H1 (cell line): ENCODE results near the gene EWSR1. TPM values are rescaled to one million over a fixed set of nuclear protein-coding genes. Genes with fewer than 3 reads are reported as not detected.
A peak's percentile ranks its signal among the peaks of the same experiment; 100 is the strongest.

Experiments used
- CTCF ChIA-PET: fragments of 300-600 bp; sonication (Branson Sonifier 250); formaldehyde crosslinking; loops from one replicate; lab custom pipeline; 2021; ENCODE audit not compliant: partially characterized antibody; lab: Charles Lee
- POLR2A ChIA-PET: fragments of 300-600 bp; sonication (Branson Sonifier 250); formaldehyde crosslinking; loops from one replicate; lab custom pipeline; 2021; ENCODE audit warnings: inconsistent platforms; ENCODE audit not compliant: partially characterized antibody; lab: Charles Lee
- DNase-seq, 2 experiments: peaks; one replicate each; pipeline versions ENCODE4 v3.0.0 to v3.0.0-alpha.2; 2010 to 2022; ENCODE audit warnings: low spot score in 2 of 2, low read depth in 1 of 2, mixed read lengths in 1 of 2
- FAIRE-seq: peaks from 2 replicates; lab custom pipeline; 2011; peaks lifted over from hg19 to GRCh38; lab: Jason Lieb, UNC
- H2AFZ ChIP-seq: 2 replicates; pipeline ENCODE4 v1.8.1; 2012; ENCODE audit warnings: low read length, inconsistent platforms
- H2AK5ac ChIP-seq: 2 replicates; pipeline ENCODE4 v1.6.1; 2013; ENCODE audit warnings: low read depth, low read length
- H2BK120ac ChIP-seq: replicated peaks from 2 replicates; pipeline ENCODE3; 2013; ENCODE audit warnings: low read depth, low read length, inconsistent platforms
- H2BK12ac ChIP-seq: 2 replicates; pipeline ENCODE4 v1.6.1; 2013; ENCODE audit warnings: low read depth, low read length
- H2BK15ac ChIP-seq: 2 replicates; pipeline ENCODE4 v1.6.1; 2013; ENCODE audit warnings: low read length
- H2BK20ac ChIP-seq: 2 replicates; pipeline ENCODE4 v1.6.1; 2013; ENCODE audit warnings: low read length
- H2BK5ac ChIP-seq: 2 replicates; pipeline ENCODE4 v1.6.1; 2013; ENCODE audit warnings: low read depth, low read length
- H3K14ac ChIP-seq: 2 replicates; pipeline ENCODE4 v1.6.1; 2013; ENCODE audit warnings: inconsistent platforms; ENCODE audit not compliant: insufficient read length
- H3K18ac ChIP-seq: 2 replicates; pipeline ENCODE4 v1.6.1; 2013; ENCODE audit warnings: low read length; ENCODE audit errors: extremely low read depth
- H3K23ac ChIP-seq: 2 replicates; pipeline ENCODE4 v1.6.1; 2013; ENCODE audit warnings: inconsistent platforms; ENCODE audit not compliant: insufficient read length
- H3K23me2 ChIP-seq: 2 replicates; pipeline ENCODE4 v1.6.1; 2013; ENCODE audit warnings: low read depth, low read length
- H3K27ac ChIP-seq: 2 replicates; pipeline ENCODE4 v1.6.1; 2011; ENCODE audit warnings: low read depth, low read length, inconsistent platforms
- H3K27me3 ChIP-seq, 4 experiments: replicated peaks in 1 of 4; 1 replicate in 1 of 4; 2 replicates in 3 of 4; pipeline versions ENCODE4 v1.6.1 to v1.8.1; 2011 to 2013; ENCODE audit warnings: low read length in 3 of 4, mild to moderate bottlenecking in 3 of 4, inconsistent platforms in 2 of 4, mixed read lengths in 2 of 4, moderate library complexity in 1 of 4; ENCODE audit not compliant: control insufficient read depth in 3 of 4, insufficient read depth in 3 of 4; ENCODE audit errors: extremely low read depth in 1 of 4
- H3K36me3 ChIP-seq, 4 experiments: 2 replicates each; pipeline versions ENCODE4 v1.6.1 to v1.8.1; 2011 to 2013; ENCODE audit warnings: mild to moderate bottlenecking in 4 of 4, low read length in 3 of 4, moderate library complexity in 2 of 4, control low read depth in 1 of 4, inconsistent platforms in 1 of 4; ENCODE audit not compliant: insufficient read depth in 4 of 4, control insufficient read depth in 2 of 4
- H3K4ac ChIP-seq: replicated peaks from 2 replicates; pipeline ENCODE3; 2013; ENCODE audit warnings: low read length, low read depth, mixed read lengths, inconsistent platforms; ENCODE audit not compliant: insufficient read length
- H3K4me1 ChIP-seq, 4 experiments: replicated peaks in 1 of 4; 1 replicate in 1 of 4; 2 replicates in 3 of 4; pipeline versions ENCODE4 v1.6.1 to v1.8.1; 2011 to 2013; ENCODE audit warnings: low read length in 3 of 4, inconsistent platforms in 2 of 4, mixed read lengths in 1 of 4; ENCODE audit not compliant: insufficient read depth in 4 of 4, control insufficient read depth in 3 of 4
- H3K4me2 ChIP-seq, 2 experiments: 2 replicates each; pipeline versions ENCODE4 v1.6.1 to v1.8.1; 2011 to 2013; ENCODE audit warnings: low read depth in 2 of 2, low read length in 2 of 2, control low read depth in 1 of 2, inconsistent platforms in 1 of 2, mild to moderate bottlenecking in 1 of 2; ENCODE audit not compliant: insufficient read depth in 1 of 2
- H3K4me3 ChIP-seq, 4 experiments: fragments of 200-600, 300-600 bp in 1 of 4; sonication (generic), shearing (Covaris generic), sonication (Bioruptor Twin) in 1 of 4; 2 replicates each; pipeline versions ENCODE4 v1.5.1 to v1.8.1; 2011 to 2016; ENCODE audit warnings: low read length in 4 of 4, low read depth in 3 of 4, control low read depth in 2 of 4, inconsistent platforms in 2 of 4, mild to moderate bottlenecking in 2 of 4, mixed read lengths in 1 of 4, moderate library complexity in 1 of 4; ENCODE audit not compliant: insufficient read depth in 2 of 4; ENCODE audit errors: extremely low read depth in 1 of 4
- H3K56ac ChIP-seq: replicated peaks from 2 replicates; pipeline ENCODE3; 2013; ENCODE audit warnings: low read depth, mild to moderate bottlenecking, mixed read lengths, low read length, inconsistent platforms; ENCODE audit not compliant: insufficient read length
- H3K79me1 ChIP-seq: 2 replicates; pipeline ENCODE4 v1.6.1; 2013; ENCODE audit warnings: low read depth, low read length, control low read depth
- H3K79me2 ChIP-seq, 2 experiments: 2 replicates each; pipeline versions ENCODE4 v1.6.1 to v1.8.1; 2012 to 2013; ENCODE audit warnings: low read length in 2 of 2, mild to moderate bottlenecking in 2 of 2, inconsistent platforms in 1 of 2; ENCODE audit not compliant: insufficient read depth in 2 of 2, control insufficient read depth in 1 of 2
- H3K9ac ChIP-seq, 4 experiments: replicated peaks in 1 of 4; 1 replicate in 1 of 4; 2 replicates in 3 of 4; pipeline versions ENCODE4 v1.6.1 to v1.8.1; 2011 to 2013; ENCODE audit warnings: low read depth in 3 of 4, low read length in 3 of 4, control low read depth in 2 of 4, mild to moderate bottlenecking in 2 of 4, moderate library complexity in 2 of 4, inconsistent platforms in 1 of 4; ENCODE audit errors: extremely low read depth in 1 of 4
- H3K9me3 ChIP-seq, 2 experiments: 2 replicates each; pipeline versions ENCODE4 v1.6.1 to v1.8.1; 2012 to 2013; ENCODE audit warnings: mild to moderate bottlenecking in 2 of 2, moderate library complexity in 2 of 2, control low read depth in 1 of 2, inconsistent platforms in 1 of 2, low read depth in 1 of 2, low read length in 1 of 2, mixed read lengths in 1 of 2; ENCODE audit not compliant: insufficient read depth in 2 of 2
- H4K20me1 ChIP-seq, 2 experiments: replicated peaks in 1 of 2; 2 replicates each; pipeline versions ENCODE3 to v1.8.1; 2011 to 2013; ENCODE audit warnings: inconsistent platforms in 2 of 2, low read length in 2 of 2, mild to moderate bottlenecking in 1 of 2; ENCODE audit not compliant: insufficient read depth in 2 of 2, control insufficient read depth in 1 of 2
- H4K5ac ChIP-seq: 2 replicates; pipeline ENCODE4 v1.6.1; 2013; ENCODE audit warnings: low read length, low read depth, mixed read lengths, inconsistent platforms; ENCODE audit not compliant: insufficient read length
- H4K8ac ChIP-seq: 2 replicates; pipeline ENCODE4 v1.8.0; 2013; ENCODE audit warnings: mild to moderate bottlenecking, moderate library complexity, low read length, inconsistent platforms; ENCODE audit not compliant: insufficient read depth; ENCODE audit errors: extremely low read depth
- H4K91ac ChIP-seq: replicated peaks from 2 replicates; pipeline ENCODE3; 2013; ENCODE audit warnings: low read length, mixed read lengths, inconsistent platforms; ENCODE audit not compliant: insufficient read length
- ASH2L ChIP-seq: fragments of 200-600, 300-600 bp; sonication (generic); IDR thresholded peaks from one replicate; pipeline ENCODE4 v1.7.1; 2017; ENCODE audit warnings: low read length
- POU5F1 ChIP-seq: IDR thresholded peaks from 2 replicates; pipeline ENCODE4 v1.6.1; 2011; ENCODE audit warnings: low read depth, mild to moderate bottlenecking, low read length, moderate library complexity
- WGBS, 2 experiments: shearing (Covaris generic) in 1 of 2; methylation state at CpG; one replicate each; pipeline versions ENCODE4 v1.1.6 to v1.1.7; 2013 to 2015; ENCODE audit warnings: low lambda C conversion rate in 2 of 2, mixed read lengths in 2 of 2, inconsistent platforms in 1 of 2, low coverage in 1 of 2, missing lambda C conversion rate in 1 of 2; ENCODE audit not compliant: insufficient replicate concordance in 2 of 2, insufficient coverage in 1 of 2, insufficient read length in 1 of 2; ENCODE audit errors: extremely low coverage in 1 of 2, missing lambda C conversion rate in 1 of 2; 5-methylcytosine and 5-hydroxymethylcytosine counted together
- polyA plus RNA-seq, 7 experiments: library from polyadenylated mRNA; depleted of rRNA in 3 of 7; stranded (reverse) in 5 of 7; unstranded in 2 of 7; fragments of >200 nt in 5 of 7; fragments of 200-250 nt in 2 of 7; gene quantifications; 1 replicate in 5 of 7; 2 replicates in 1 of 7; 4 replicates in 1 of 7; pipeline versions ENCODE4 v1.2.1 to v1.2.3, GENCODE V29; 2011 to 2013; ENCODE audit warnings: missing spikeins in 2 of 7, mixed read lengths in 2 of 7
- total RNA-seq: library from RNA; stranded (reverse); fragmentation: NEBNext Ultra II Directional; extraction: Animal tissue kit (Norgen Biotek cat#: 25700); gene quantifications from 2 replicates; pipeline ENCODE4 v1.2.1, GENCODE V29; 2021

EWSR1 gene
- total and polyA plus RNA-seq, 2 of the 8 experiments (the other 6 are each of a cell fraction or from before 2014, with no cell fraction given): 387 to 930 TPM

GRCh38 chr22:29265305-29265704 lies 2.8 kb upstream of the EWSR1 start:
- Histone ChIP-seq H3K79me2 (peaks cover 18 to 40% of the 10 kb centered on the region in 2 experiments), H3K27ac (no peak overlapping the region), H2BK12ac (no peak overlapping the region), H4K8ac (peak overlapping the region; percentile 76; the same call in 1 of the 2 replicates), H3K4ac (no peak overlapping the region), H2BK15ac (no peak overlapping the region), H3K4me1 (peaks cover 5 to 18% (median 9%) of the 10 kb centered on the region in 4 experiments; a peak in 6 of 7 replicates), H3K56ac (no peak overlapping the region), H3K9ac (no peak overlapping the region), H2BK120ac (no peak overlapping the region), H3K4me3 (no peak overlapping the region), H2BK5ac (no peak overlapping the region), H3K18ac (no peak overlapping the region), H3K9me3 (no peaks in the 10 kb centered on the region), H3K79me1 (peaks cover 11% of the 10 kb centered on the region), H4K20me1 (peaks cover 11 to 19% of the 10 kb centered on the region in 2 experiments), H3K27me3 (no peaks in the 10 kb centered on the region), H3K4me2 (no peak overlapping the region), H3K23me2 (peaks cover 18% of the 10 kb centered on the region), H3K36me3 (peaks cover 5 to 39% (median 18%) of the 10 kb centered on the region in 4 experiments), H2AK5ac (no peak overlapping the region), H3K14ac (no peak overlapping the region), H4K5ac (no peak overlapping the region), H2BK20ac (no peak overlapping the region), H4K91ac (no peak overlapping the region), H3K23ac (no peak overlapping the region), H2AFZ (no peak overlapping the region)
- WGBS, 2 experiments: 92% methylated on average over 7 of the region's 7 CpGs; no CpG with 5 or more reads in 1 of the 2 experiments
- POLR2A ChIA-PET: interaction anchor here (0.8 to 21.4 kb wide), 4 partner anchors 8 to 32 kb away, joined by 3 to 436 read pairs (median 72); no protein-coding TSS in a partner anchor
- CTCF ChIA-PET: interaction anchor here (0.7 to 4.4 kb wide), 2 partner anchors 20 to 373 kb away, joined by 3 to 17 read pairs; no protein-coding TSS in a partner anchor
- FAIRE-seq: no peak
- TF ChIP-seq POU5F1 (no peak), ASH2L (no peak)
- TF ChIP-seq, all 59 proteins: peak for 0
- no peak for DNase-seq
